K562 (cell line): ENCODE measurements around the gene AFF1. TPM values are rescaled to one million over a fixed set of nuclear protein-coding genes. Genes with fewer than 3 reads are reported as not detected.

Source experiments
- ATAC-seq: fragments of 200-7000 bp; cut with Tn5 transposase; 3 replicates; pipeline ENCODE4 v1.9.1; 2020; ENCODE audit warnings: moderate library complexity
- BruUV-seq: library from RNA; stranded (reverse); fragments of 400-500 nt; replicated peaks from 2 replicates; lab custom pipeline; 2021; lab: Mats Ljungman, UMichigan
- CTCF ChIA-PET: fragments of 300-600 bp; formaldehyde crosslinking; extraction: SDS; loops from one replicate; lab custom pipeline; 2021; ENCODE audit warnings: low intra/inter-chr PET ratio; lab: Yijun Ruan, JAX
- POLR2A ChIA-PET: fragments of 300-600, 350-650 bp; sonication (Branson Sonifier 250); formaldehyde crosslinking; extraction: SDS; loops from one replicate; lab custom pipeline; 2021; ENCODE audit warnings: antibody characterized with exemption, inconsistent platforms; lab: Yijun Ruan, JAX
- DNase-seq, 4 experiments: peaks; one replicate each; pipeline versions ENCODE4 v3.0.0 to v3.0.0-alpha.2; 2011 to 2018; ENCODE audit warnings: low spot score in 3 of 4, mixed read lengths in 3 of 4; ENCODE audit errors: extremely low read depth in 1 of 4
- FAIRE-seq: peaks from 2 replicates; lab custom pipeline; 2011; peaks lifted over from hg19 to GRCh38; lab: Jason Lieb, UNC
- H2AFZ ChIP-seq: 2 replicates; pipeline ENCODE4 v1.6.0; 2011; ENCODE audit warnings: low read depth, low read length, control low read depth, inconsistent platforms
- H3K27ac ChIP-seq: fragments of 200-600 bp; 3 replicates; pipeline ENCODE4 v1.8.0; 2011; ENCODE audit warnings: low read depth, mild to moderate bottlenecking, control low read depth, inconsistent platforms, low read length, moderate library complexity, mixed read lengths; ENCODE audit errors: extremely low read depth
- H3K27me3 ChIP-seq, 2 experiments: fragments of 300-600 bp in 1 of 2; 2 replicates in 1 of 2; 3 replicates in 1 of 2; pipeline versions ENCODE4 v1.6.0 to v1.8.0; 2011; ENCODE audit warnings: inconsistent platforms in 2 of 2, low read length in 2 of 2, mild to moderate bottlenecking in 1 of 2, mixed read lengths in 1 of 2, moderate library complexity in 1 of 2; ENCODE audit not compliant: control insufficient read depth in 2 of 2, insufficient read depth in 2 of 2
- H3K36me3 ChIP-seq: fragments of 300-600 bp; 3 replicates; pipeline ENCODE4 v1.8.0; 2011; ENCODE audit warnings: mild to moderate bottlenecking, low read length, inconsistent platforms; ENCODE audit not compliant: control insufficient read depth, insufficient read depth
- H3K4me1 ChIP-seq, 2 experiments: fragments of 200-600 bp in 1 of 2; replicated peaks in 1 of 2; 2 replicates in 1 of 2; 3 replicates in 1 of 2; pipeline versions ENCODE4 v1.5.1 to v1.8.0; 2011; ENCODE audit warnings: inconsistent platforms in 2 of 2, low read length in 2 of 2, mild to moderate bottlenecking in 1 of 2, mixed read lengths in 1 of 2, moderate library complexity in 1 of 2; ENCODE audit not compliant: control insufficient read depth in 2 of 2, insufficient read depth in 2 of 2
- H3K4me2 ChIP-seq: 2 replicates; pipeline ENCODE4 v1.6.1; 2011; ENCODE audit warnings: low read length, control low read depth, inconsistent platforms, mixed read lengths; ENCODE audit not compliant: insufficient read depth
- H3K4me3 ChIP-seq: fragments of 200-600 bp; sonication (generic), shearing (Covaris generic); 2 replicates; pipeline ENCODE4 v1.5.1; 2016; ENCODE audit warnings: control low read depth, inconsistent platforms
- H3K79me2 ChIP-seq: fragments of 200-600 bp; 3 replicates; pipeline ENCODE4 v1.8.0; 2011; ENCODE audit warnings: low read length, inconsistent platforms; ENCODE audit not compliant: control insufficient read depth, insufficient read depth
- H3K9ac ChIP-seq, 2 experiments: 2 replicates each; pipeline versions ENCODE4 v1.6.0 to v1.6.1; 2011; ENCODE audit warnings: low read depth in 2 of 2, low read length in 2 of 2, control low read depth in 1 of 2, inconsistent platforms in 1 of 2, mild to moderate bottlenecking in 1 of 2, mixed read lengths in 1 of 2; ENCODE audit not compliant: insufficient read depth in 1 of 2
- H3K9me1 ChIP-seq: one replicate; pipeline ENCODE4 v1.6.0; 2011; ENCODE audit warnings: inconsistent platforms, mild to moderate bottlenecking, low read length, moderate library complexity; ENCODE audit not compliant: control insufficient read depth, insufficient read depth
- H3K9me3 ChIP-seq: replicated peaks from 2 replicates; pipeline ENCODE4 v1.5.1; 2011; ENCODE audit warnings: low read depth, low read length, inconsistent platforms; ENCODE audit not compliant: control insufficient read depth, insufficient read depth
- H4K20me1 ChIP-seq: replicated peaks from 2 replicates; pipeline ENCODE4 v1.6.1; 2011; ENCODE audit warnings: low read length, inconsistent platforms, mixed read lengths; ENCODE audit not compliant: control insufficient read depth, insufficient read depth
- MLX ChIP-seq, 2 experiments: fragments of 450-650 bp in 1 of 2; sonication (generic) in 1 of 2; formaldehyde crosslinking; conservative IDR thresholded peaks; 2 replicates each; pipeline versions ENCODE4 v1.4.0 to v1.8.1; 2020 to 2022; ENCODE audit warnings: mild to moderate bottlenecking in 1 of 2, missing genetic modification reagents in 1 of 2
- NRF1 ChIP-seq, 2 experiments: fragments of 450-650 bp; IDR thresholded peaks in 1 of 2; conservative IDR thresholded peaks in 1 of 2; 2 replicates each; pipeline ENCODE4 v1.6.1; 2014; ENCODE audit warnings: mild to moderate bottlenecking in 2 of 2
- POLR2B ChIP-seq: fragments of 450-650 bp; IDR thresholded peaks from 2 replicates; pipeline ENCODE4 v1.6.1; 2018; ENCODE audit warnings: low read depth; ENCODE audit not compliant: partially characterized antibody
- POLR2G ChIP-seq: fragments of 200-400 bp; formaldehyde crosslinking; IDR thresholded peaks from 2 replicates; pipeline ENCODE4 v1.6.1; 2017; ENCODE audit warnings: low read depth, mild to moderate bottlenecking, antibody characterized with exemption, low read length, moderate library complexity
- ZNF121 ChIP-seq: sonication (generic); formaldehyde crosslinking; conservative IDR thresholded peaks from 2 replicates; pipeline ENCODE4 v1.8.0; 2022; ENCODE audit warnings: missing genetic modification reagents
- ZNF407 ChIP-seq: fragments of 450-650 bp; IDR thresholded peaks from 2 replicates; pipeline ENCODE4 v1.6.1; 2016; ENCODE audit warnings: low read depth
- ZNF764 ChIP-seq: fragments of 250-450 bp; sonication (Bioruptor Pico); IDR thresholded peaks from 2 replicates; pipeline ENCODE4 v1.4.0; 2020; ENCODE audit warnings: low read depth, mild to moderate bottlenecking, moderate library complexity
- WGBS: fragments of 100-300 bp; shearing (Covaris generic); methylation state at CpG from one replicate; pipeline ENCODE4 v1.1.6; 2016; ENCODE audit warnings: low coverage, mixed read lengths; ENCODE audit not compliant: insufficient coverage; ENCODE audit errors: missing lambda C conversion rate; 5-methylcytosine and 5-hydroxymethylcytosine counted together
- in situ Hi-C: fragments of 300-500 bp; cut with MboI; formaldehyde crosslinking; loops from 4 replicates; pipeline ENCODE4 v1.15.0; 2018; ENCODE audit warnings: inconsistent platforms, mixed read lengths
- intact Hi-C: fragments of 100-400 bp; cut with micrococcal nuclease; formaldehyde crosslinking; loops from 2 replicates; pipeline ENCODE4 v1.14.2; 2022
- polyA plus RNA-seq, 8 experiments: library from polyadenylated mRNA; depleted of rRNA in 4 of 8; stranded (reverse) in 5 of 8; unstranded in 3 of 8; fragments of >200 nt; fragmentation: Nextera tagmentation in 2 of 8; fragmentation: Illumina TruSeq in 1 of 8; extraction: Ambion mirVana in 2 of 8; extraction: Trizol in 1 of 8; gene quantifications; 2 replicates each; pipeline versions ENCODE4 v1.2.1 to v1.2.3, GENCODE V29; 2011 to 2014; ENCODE audit warnings: inconsistent platforms in 1 of 8, missing spikeins in 1 of 8
- total RNA-seq, 7 experiments: library from RNA; depleted of rRNA in 6 of 7; stranded (reverse); fragments of >200 nt in 6 of 7; fragmentation: Illumina TruSeq in 2 of 7; extraction: Trizol in 2 of 7; gene quantifications; 2 replicates each; pipeline versions ENCODE4 v1.2.1 to v1.2.3, GENCODE V29; 2011 to 2021; ENCODE audit warnings: low replicate concordance in 1 of 7
- TF ChIP-seq, protein P1 (sequence below): fragments of 250-450 bp; sonication (Bioruptor Pico); IDR thresholded peaks from 2 replicates; pipeline ENCODE4 v1.4.0; 2020; ENCODE audit warnings: mild to moderate bottlenecking, moderate library complexity

Gene AFF1
- total and polyA plus RNA-seq, 9 of the 15 experiments (the other 6 are each of a cell fraction or from before 2014, with no cell fraction given), result 4.1 to 47.5 (median 17.2) TPM

- in situ Hi-C loops, result loop anchor here (5.0 kb wide), 1 partner anchor 80 kb away; no protein-coding TSS in a partner anchor
- 54% methylated on average over 14 of the region's 14 CpGs for WGBS
- Histone ChIP-seq H3K27me3 (no peaks in the 10 kb centered on the region), H3K36me3 (no peaks in the 10 kb centered on the region), H3K27ac (no peak overlapping the region), H3K9ac (no peak overlapping the region), H3K79me2 (no peaks in the 10 kb centered on the region), H3K4me3 (no peak overlapping the region), H2AFZ (no peak overlapping the region), H3K9me3 (no peaks in the 10 kb centered on the region), H3K4me1 (no peaks in the 10 kb centered on the region), H3K9me1 (no peaks in the 10 kb centered on the region), H4K20me1 (no peaks in the 10 kb centered on the region), H3K4me2 (no peak overlapping the region)
- intact Hi-C loops, result no loop called here
- CTCF ChIA-PET, result no interaction called here
- no peak for FAIRE-seq
- 0 out of 3 replicates have a peak, but pooled peaks have one; percentile 28 for ATAC-seq
- DNase-seq, result no peak
- POLR2A ChIA-PET, result no interaction called here
- no TSS peak for BruUV-seq
- TF ChIP-seq ZNF764 (CRISPR knock-in tag) (no peak), NRF1 (conservative IDR thresholded peaks at IDR 0.05 in 1 of 2, IDR thresholded peaks at IDR 0.05 in 1 of 2) (peak; percentile 27 to 42; a peak in 3 of 4 replicates), ZNF121 (0 out of 2 replicates have a peak, but pooled peaks have one; percentile 10), POLR2B (no peak), ZNF407 (no peak), MLX (CRISPR knock-in tag; conservative IDR thresholded peaks at IDR 0.05) (no peak), POLR2G (0 out of 2 replicates have a peak, but pooled peaks have one; percentile 0)
- TF ChIP-seq, protein P1, sequence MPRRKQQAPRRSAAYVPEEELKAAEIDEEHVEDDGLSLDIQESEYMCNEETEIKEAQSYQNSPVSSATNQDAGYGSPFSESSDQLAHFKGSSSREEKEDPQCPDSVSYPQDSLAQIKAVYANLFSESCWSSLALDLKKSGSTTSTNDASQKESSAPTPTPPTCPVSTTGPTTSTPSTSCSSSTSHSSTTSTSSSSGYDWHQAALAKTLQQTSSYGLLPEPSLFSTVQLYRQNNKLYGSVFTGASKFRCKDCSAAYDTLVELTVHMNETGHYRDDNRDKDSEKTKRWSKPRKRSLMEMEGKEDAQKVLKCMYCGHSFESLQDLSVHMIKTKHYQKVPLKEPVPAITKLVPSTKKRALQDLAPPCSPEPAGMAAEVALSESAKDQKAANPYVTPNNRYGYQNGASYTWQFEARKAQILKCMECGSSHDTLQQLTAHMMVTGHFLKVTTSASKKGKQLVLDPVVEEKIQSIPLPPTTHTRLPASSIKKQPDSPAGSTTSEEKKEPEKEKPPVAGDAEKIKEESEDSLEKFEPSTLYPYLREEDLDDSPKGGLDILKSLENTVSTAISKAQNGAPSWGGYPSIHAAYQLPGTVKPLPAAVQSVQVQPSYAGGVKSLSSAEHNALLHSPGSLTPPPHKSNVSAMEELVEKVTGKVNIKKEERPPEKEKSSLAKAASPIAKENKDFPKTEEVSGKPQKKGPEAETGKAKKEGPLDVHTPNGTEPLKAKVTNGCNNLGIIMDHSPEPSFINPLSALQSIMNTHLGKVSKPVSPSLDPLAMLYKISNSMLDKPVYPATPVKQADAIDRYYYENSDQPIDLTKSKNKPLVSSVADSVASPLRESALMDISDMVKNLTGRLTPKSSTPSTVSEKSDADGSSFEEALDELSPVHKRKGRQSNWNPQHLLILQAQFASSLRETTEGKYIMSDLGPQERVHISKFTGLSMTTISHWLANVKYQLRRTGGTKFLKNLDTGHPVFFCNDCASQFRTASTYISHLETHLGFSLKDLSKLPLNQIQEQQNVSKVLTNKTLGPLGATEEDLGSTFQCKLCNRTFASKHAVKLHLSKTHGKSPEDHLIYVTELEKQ (CRISPR knock-in tag), result no peak
Observed at GRCh38 chr4:87152310-87153041, 217.7 kb downstream of the AFF1 start.
